Endometrial microvascular endothelial cells (primary cell): ENCODE measurements around the gene DLL4. TPM values are rescaled to one million over a fixed set of nuclear protein-coding genes. Genes with fewer than 3 reads are reported as not detected.

ENCODE experiments used
- in situ Hi-C: cut with HindIII; loops from 2 replicates; pipeline ENCODE4 v1.10.0; 2017; ENCODE audit warnings: low sequenced_read_pairs, low pct_unique_long_range_greater_than_20kb; ENCODE audit errors: inconsistent ontology term
- total RNA-seq: library from RNA; depleted of rRNA; stranded (reverse); fragments of >200 nt; gene quantifications from one replicate; pipeline ENCODE4 v1.2.3, GENCODE V29; 2015; ENCODE audit errors: inconsistent ontology term

Gene DLL4
- total RNA-seq: 9.0 TPM

DNA sequence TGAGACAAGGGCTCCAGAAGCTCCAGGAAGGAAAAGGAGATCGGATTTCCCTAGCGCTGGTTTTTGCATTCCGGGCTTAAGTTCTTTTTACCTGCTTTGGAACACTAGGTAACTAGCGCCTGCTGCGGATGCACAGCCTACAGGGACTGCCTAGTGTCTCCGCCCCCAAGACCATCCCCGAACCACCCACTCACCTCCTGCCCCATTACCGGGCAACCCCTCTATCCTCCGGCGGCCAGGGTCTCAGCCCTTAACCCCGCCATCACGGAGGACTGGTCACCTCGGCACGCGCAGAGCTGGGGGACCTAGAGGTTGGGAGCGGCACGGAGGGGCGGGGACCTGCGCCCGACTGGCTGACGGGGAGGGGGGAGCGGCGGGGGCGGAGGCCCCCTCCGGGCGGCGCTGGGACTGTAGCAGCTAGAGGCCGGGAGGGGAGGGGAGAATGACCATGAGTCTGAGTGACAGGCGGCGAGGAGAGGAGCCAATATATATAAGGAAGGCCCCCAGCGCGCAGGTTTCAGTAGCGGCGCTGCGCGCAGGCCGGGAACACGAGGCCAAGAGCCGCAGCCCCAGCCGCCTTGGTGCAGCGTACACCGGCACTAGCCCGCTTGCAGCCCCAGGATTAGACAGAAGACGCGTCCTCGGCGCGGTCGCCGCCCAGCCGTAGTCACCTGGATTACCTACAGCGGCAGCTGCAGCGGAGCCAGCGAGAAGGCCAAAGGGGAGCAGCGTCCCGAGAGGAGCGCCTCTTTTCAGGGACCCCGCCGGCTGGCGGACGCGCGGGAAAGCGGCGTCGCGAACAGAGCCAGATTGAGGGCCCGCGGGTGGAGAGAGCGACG, at the start of gene DLL4:
DLL4 (plus strand) TSS at position 520 of the 839 bp plus-strand sequence. CDS start 329 bp downstream, outside the sequence.
- in situ Hi-C loops: no loop called here

DNA sequence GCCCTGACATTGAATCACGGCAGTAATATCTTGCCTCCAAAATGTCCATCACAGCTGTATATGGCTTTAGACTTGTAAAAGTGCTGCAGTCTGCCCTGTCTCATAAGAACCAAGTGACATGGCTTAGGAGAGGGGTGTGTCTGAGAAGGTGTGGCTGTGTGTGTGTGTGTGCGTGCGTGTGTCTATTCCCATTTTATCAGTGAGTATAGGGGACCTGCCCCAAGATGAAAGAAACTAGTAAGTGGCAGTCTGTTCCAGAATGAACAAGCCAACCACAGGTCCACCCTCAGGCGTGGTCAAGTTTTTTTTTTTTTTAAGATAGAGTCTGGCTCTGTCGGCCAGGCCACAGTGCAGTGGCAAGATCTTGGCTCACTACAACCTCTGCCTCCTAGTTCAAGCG, 49.5 kb upstream of the DLL4 start:
- in situ Hi-C loops: no loop called here

DNA sequence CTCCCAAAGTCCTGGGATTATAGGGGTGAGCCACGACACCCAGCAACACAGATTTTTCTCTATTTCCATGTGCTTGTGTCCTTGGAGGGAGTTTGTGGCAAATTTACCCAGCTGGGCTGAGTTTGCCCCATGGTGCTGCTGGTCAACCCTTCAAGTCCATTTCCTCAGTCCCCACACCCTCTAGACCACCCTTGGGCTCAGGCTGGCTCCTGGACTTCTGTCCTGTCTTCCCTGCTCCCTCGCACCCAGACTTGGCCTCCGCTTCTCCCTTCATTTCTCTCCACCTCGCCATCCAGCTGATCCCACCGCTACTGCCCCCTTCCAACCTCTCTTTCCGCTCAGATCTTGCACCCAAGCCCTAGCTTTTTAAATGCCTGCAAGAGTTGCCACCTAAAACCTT, 47.8 kb upstream of the DLL4 start:
- in situ Hi-C loops: no loop called here

DNA sequence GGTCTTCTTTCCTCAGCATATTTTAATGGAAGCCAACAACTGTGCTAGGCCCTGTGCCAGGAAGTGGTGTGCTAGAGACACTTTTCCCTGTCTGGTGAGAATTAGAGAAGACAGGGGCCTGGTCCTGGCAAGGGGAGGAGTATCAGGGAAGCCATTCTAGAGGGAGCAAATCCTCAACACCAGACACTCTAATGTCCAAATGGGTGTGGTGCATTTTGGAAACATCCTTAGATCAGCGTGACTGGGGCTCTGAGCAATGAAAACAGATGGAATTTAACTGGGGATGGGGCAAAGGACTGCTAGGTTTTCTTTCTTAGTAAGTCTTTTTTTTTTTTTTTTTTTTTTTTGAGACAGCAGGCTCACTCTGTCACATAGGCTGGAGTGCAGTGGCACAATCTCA, 42.6 kb upstream of the DLL4 start:
- in situ Hi-C loops: no loop called here

DNA sequence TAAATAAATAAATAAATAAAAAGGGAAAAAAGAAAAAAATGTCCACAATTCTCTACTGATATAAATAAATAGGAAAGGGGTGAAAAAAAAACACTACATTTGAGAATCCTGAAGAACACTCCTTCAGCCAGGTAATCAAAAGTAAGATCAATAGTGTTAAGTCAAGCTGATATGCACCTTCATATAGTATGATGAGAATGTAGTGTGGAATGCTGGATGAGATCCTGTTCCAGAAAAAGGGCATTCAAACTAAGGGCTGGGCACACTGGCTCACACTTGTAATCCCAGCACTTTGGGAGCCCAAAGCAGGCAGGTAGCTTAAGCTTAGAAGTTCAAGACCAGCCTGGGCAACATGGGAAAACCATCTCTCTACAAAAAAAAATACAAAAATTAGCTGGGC, 40.0 kb upstream of the DLL4 start:
- in situ Hi-C loops: no loop called here

DNA sequence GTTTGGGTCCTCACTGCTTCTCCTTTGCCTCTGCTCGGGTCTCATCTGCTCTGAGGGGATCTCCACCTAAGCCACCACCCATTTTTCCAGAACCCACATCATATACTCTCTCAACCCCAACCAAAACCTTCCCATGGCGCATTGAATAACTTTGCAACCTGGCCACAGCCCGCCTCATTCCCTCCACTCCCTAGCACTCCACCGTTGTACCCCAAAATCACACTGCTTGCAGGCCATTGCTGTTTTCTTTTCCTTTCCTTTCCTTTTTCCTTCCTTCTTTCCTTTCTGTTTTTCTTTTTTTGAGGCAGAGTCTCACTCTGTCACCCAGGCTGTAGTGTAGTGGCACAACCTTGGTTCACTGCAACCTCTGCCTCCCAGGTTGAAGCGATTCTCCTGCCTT, 38.0 kb upstream of the DLL4 start:
- in situ Hi-C loops: no loop called here

DNA sequence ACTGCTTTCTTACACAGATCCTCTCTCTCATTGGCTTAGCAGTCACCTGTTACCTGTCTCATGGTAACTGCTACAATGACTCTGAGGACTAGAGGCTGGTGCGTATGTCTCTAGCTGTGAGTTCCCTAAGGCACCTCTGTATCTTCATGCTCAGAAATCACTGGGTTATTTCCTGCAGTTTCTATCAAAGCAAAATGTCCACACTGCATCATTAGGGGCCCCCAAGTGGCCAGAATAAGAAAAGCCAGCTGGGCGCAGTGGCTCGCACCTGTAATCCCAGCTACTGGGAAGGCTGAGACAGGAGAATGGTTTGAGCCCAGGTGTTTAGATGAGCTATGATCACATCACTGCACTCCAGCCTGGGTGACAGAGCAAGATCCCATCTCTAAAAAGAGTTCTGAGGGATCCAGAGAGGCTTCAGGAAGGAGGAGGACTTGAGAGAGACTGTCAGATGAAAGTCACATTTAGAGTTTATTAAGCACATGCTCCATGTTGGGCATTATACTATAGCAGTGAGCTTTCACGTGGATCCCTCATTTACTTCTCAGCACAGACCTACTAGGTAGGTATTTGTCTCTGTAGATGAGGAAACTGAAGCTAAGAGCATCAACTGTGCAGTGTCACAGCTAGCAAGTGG, 37.2 kb upstream of the DLL4 start:
- in situ Hi-C loops: no loop called here

DNA sequence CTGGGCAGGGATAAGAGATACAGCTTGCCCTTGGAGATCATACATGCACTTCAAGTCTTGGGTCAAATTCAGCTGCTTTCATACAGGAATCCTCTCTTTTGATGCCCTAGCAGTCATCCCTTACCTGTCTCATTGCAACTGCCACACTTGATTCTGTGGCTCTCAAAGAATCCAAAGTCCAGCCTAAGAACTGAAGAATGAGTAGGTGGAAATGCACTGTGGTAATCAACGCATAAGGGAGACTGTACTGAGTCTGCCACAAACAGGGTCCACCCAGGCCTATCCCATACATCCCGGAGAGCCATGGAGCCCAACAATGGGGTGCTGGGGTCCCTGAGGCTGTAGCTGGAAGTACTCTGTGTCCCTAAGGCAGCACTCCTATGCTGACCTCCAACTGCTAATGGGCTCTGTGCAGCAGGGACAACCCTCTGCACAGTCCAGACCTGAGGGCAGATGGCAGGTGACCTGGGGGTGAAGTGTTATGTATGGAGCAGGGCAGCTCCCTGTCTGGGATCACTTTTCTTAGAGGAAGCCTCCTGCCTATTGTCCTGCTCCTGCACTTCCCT, 36.6 kb upstream of the DLL4 start:
- in situ Hi-C loops: no loop called here

DNA sequence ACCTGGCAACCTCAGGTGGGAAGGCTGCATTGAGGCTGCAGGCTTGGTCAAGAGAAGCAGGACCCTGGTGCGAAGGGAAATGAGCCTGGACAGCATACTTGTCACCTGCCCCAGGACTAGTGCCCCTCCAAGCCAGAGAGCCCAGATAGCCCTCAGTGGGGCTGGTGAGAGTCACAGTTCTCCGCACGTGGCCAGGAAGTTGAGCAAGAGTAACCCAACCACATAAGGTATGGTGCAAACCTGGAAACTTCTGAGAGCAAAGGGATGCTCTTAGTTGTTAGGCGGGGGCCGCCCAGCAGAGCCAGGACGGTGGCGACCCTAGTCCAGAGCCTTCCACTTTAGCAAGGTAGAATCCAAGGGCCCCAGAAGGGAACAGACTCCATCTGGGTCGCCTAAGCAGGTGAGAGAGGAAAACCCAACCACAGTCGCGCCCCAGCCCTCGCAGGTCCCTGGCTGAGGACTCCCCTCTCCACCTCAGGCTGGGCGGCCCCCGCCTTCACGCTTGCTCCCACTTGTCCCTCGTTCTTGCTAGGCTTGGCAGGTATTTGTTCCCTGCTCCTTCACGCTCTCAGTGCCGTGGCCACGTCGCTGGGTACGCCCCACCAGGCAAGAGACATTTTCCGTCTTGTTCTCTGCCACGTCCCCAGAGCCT, 36.0 kb upstream of the DLL4 start:
- in situ Hi-C loops: no loop called here

DNA sequence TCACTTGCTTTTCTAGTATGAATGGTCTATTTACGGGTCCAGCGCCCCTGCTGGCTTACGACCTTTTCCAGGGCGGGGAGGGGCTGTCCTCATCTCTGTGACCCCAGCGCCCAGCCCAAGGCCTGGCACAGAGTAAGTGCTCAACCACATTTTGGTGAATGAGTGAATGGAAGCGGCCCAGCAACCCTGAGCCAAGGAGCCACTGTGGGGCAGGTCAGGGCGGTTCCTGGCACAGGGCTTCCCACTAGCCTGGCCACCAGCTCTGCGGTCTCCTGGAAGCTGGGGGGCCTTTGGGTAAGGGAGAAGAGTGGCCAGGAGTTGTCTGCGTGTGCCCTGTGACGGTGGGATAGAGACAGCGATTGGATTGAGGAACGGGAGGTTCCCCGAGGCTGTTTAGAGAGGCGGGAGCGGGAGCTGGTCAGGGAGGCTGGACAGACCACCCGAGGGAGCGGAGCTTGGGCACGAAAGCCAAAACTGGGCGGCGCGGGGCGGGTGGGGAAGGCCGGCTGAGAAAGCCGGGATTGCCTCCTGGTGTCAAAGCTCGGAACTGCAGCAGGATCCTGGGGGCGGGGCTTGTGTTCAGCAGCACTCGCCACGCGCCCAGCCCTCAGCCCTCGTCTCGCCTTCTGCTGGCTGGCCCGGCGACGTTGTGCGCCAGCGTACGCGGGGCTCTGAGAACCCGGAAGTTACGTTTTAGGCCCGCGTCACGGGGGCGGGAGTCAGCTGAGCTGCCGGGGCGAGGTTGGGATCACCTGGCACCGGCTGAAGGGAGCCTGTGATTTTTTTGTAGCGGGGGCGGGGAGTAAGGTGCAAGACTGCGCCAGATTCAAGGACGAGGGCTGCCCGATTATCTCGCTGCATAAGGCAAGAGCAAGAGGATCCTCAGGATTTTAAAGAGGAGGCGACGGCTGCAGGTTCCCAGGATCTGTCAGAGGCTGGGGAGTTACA, 35.1 kb upstream of the DLL4 start, which contains the start of gene VPS18:
VPS18 (plus strand) TSS at position 718 of the 948 bp plus-strand sequence. CDS start 319 bp downstream, outside the sequence.
- in situ Hi-C loops: no loop called here

DNA sequence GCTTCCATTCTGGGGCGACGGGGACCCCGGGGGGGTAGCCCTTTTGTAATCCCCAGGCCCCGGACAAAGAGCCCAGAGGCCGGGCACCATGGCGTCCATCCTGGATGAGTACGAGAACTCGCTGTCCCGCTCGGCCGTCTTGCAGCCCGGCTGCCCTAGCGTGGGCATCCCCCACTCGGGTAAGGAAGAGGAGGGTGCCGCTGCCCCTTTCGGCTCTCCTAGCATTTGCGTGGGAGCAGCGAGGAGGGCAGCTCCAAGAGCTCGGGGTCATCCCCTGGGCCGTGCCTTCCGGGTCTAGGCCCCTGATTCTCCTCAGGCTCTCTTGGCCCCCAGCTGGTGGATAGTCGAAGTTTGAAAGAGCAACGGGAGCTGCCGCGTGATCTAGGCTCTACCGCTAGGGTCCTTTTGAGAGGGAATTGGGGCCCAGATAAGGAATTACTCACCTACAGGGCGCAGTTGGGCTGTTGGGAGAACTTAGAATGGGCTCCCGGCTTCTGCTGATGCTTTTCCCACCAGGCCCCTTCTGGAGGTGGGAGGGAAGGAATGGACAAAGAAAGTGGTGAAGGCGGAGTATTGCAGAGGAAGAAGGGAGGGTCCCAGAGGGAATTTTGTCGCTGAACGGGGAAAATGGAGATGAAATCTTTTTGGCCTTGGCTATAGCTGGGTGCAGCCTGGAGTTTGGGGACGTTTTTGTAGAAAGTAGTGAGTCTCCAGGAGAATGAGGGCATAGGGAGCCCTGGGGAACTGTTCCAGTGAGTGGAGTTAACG, 34.3 kb upstream of the DLL4 start:
- in situ Hi-C loops: no loop called here

DNA sequence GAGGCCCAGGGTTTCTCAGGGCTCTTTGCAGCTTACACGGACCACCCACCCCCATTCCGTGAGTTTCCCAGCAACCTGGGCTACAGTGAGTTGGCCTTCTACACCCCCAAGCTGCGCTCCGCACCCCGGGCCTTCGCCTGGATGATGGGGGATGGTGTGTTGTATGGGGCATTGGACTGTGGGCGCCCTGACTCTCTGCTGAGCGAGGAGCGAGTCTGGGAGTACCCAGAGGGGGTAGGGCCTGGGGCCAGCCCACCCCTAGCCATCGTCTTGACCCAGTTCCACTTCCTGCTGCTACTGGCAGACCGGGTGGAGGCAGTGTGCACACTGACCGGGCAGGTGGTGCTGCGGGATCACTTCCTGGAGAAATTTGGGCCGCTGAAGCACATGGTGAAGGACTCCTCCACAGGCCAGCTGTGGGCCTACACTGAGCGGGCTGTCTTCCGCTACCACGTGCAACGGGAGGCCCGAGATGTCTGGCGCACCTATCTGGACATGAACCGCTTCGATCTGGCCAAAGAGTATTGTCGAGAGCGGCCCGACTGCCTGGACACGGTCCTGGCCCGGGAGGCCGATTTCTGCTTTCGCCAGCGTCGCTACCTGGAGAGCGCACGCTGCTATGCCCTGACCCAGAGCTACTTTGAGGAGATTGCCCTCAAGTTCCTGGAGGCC, 29.5 kb upstream of the DLL4 start:
- in situ Hi-C loops: loop anchor here (25.0 kb wide), 1 partner anchor 113 kb away; no protein-coding TSS in a partner anchor

DNA sequence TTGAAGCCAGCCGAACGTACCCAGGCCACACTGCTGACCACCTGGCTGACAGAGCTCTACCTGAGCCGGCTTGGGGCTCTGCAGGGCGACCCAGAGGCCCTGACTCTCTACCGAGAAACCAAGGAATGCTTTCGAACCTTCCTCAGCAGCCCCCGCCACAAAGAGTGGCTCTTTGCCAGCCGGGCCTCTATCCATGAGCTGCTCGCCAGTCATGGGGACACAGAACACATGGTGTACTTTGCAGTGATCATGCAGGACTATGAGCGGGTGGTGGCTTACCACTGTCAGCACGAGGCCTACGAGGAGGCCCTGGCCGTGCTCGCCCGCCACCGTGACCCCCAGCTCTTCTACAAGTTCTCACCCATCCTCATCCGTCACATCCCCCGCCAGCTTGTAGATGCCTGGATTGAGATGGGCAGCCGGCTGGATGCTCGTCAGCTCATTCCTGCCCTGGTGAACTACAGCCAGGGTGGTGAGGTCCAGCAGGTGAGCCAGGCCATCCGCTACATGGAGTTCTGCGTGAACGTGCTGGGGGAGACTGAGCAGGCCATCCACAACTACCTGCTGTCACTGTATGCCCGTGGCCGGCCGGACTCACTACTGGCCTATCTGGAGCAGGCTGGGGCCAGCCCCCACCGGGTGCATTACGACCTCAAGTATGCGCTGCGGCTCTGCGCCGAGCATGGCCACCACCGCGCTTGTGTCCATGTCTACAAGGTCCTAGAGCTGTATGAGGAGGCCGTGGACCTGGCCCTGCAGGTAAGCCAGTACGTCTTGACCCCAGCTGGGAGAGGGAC, 28.7 kb upstream of the DLL4 start:
- in situ Hi-C loops: loop anchor here (25.0 kb wide), 1 partner anchor 112 kb away; no protein-coding TSS in a partner anchor

DNA sequence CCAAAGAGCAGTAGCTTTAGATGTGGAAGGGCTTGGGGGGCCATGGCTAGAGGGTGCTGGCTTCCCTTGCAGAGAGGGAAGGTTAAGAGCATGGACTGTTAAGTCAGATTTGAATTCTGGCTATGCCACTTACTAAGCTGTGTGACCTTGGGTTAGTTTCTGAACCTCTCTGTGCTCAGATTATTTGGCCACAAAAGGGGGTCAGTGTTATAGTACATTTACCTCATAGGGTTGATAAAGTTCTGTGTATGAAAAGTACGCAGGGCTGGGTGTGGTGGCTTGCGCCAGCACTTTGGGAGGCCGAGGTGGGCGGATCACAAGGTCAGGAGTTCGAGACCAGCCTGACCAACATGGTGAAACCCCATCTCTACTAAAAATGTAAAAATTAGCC, 28.1 kb upstream of the DLL4 start:
- in situ Hi-C loops: loop anchor here (25.0 kb wide), 1 partner anchor 111 kb away; no protein-coding TSS in a partner anchor

DNA sequence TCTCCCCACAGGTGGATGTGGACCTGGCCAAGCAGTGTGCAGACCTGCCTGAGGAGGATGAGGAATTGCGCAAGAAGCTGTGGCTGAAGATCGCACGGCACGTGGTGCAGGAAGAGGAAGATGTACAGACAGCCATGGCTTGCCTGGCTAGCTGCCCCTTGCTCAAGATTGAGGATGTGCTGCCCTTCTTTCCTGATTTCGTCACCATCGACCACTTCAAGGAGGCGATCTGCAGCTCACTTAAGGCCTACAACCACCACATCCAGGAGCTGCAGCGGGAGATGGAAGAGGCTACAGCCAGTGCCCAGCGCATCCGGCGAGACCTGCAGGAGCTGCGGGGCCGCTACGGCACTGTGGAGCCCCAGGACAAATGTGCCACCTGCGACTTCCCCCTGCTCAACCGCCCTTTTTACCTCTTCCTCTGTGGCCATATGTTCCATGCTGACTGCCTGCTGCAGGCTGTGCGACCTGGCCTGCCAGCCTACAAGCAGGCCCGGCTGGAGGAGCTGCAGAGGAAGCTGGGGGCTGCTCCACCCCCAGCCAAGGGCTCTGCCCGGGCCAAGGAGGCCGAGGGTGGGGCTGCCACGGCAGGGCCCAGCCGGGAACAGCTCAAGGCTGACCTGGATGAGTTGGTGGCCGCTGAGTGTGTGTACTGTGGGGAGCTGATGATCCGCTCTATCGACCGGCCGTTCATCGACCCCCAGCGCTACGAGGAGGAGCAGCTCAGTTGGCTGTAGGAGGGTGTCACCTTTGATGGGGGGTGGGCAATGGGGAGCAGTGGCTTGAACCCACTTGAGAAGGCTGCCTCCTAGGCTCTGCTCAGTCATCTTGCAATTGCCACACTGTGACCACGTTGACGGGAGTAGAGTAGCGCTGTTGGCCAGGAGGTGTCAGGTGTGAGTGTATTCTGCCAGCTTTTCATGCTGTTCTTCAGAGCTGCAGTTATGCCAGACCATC, 26.3 kb upstream of the DLL4 start:
- in situ Hi-C loops: loop anchor here (25.0 kb wide), 1 partner anchor 109 kb away; no protein-coding TSS in a partner anchor
